Measurements from ENCODE around the gene ZBTB17.

Gene ZBTB17

GRCh38 chr1:15970911-15971310 is 5.0 kb downstream of the ZBTB17 start:
- no peak overlapping the region for H3K4me3 ChIP-seq (ENCODE audit: low read length)
- no peak for DNase-seq (ENCODE audit: low read depth)
- no peak for TF ChIP-seq CTCF (IDR thresholded peaks at IDR 0.05; ENCODE audit: insufficient read depth, low read depth, low read length, missing control alignments)

GRCh38 chr1:15969321-15969880 is 6.5 kb downstream of the ZBTB17 start:
- TF ChIP-seq CTCF (IDR thresholded peaks at IDR 0.05; ENCODE audit: insufficient read depth, low read depth, low read length, missing control alignments): no peak
- H3K4me3 ChIP-seq (ENCODE audit: low read length): no peak overlapping the region
- no peak for DNase-seq (ENCODE audit: low read depth)

- no peak for TF ChIP-seq CTCF (IDR thresholded peaks at IDR 0.05; ENCODE audit: insufficient read depth, low read depth, low read length, missing control alignments)
- DNase-seq (ENCODE audit: low read depth): no peak
- no peak overlapping the region for H3K4me3 ChIP-seq (ENCODE audit: low read length)
These were observed 7.7 kb downstream of the ZBTB17 start for GRCh38 chr1:15968172-15968571.

GRCh38 chr1:15966956-15967344 is 9.0 kb downstream of the ZBTB17 start:
- no peak for DNase-seq (ENCODE audit: low read depth)
- H3K4me3 ChIP-seq (ENCODE audit: low read length): no peak overlapping the region
- TF ChIP-seq CTCF (IDR thresholded peaks at IDR 0.05; ENCODE audit: insufficient read depth, low read depth, low read length, missing control alignments): no peak

GRCh38 chr1:15966081-15966955 is 9.6 kb downstream of the ZBTB17 start:
- DNase-seq (ENCODE audit: low read depth): peak; percentile 46
- H3K4me3 ChIP-seq (ENCODE audit: low read length): no peak overlapping the region

GRCh38 chr1:15965228-15965767 is 10.6 kb downstream of the ZBTB17 start:
- H3K4me3 ChIP-seq (ENCODE audit: low read length): no peak overlapping the region
- TF ChIP-seq CTCF (IDR thresholded peaks at IDR 0.05; ENCODE audit: insufficient read depth, low read depth, low read length, missing control alignments): no peak
- DNase-seq (ENCODE audit: low read depth): no peak

More at GRCh38 chr1:15966081-15966955, 9.6 kb downstream of the ZBTB17 start:
- no peak for TF ChIP-seq CTCF (IDR thresholded peaks at IDR 0.05; ENCODE audit: insufficient read depth, low read depth, low read length, missing control alignments)
